HT-29 (cell line): Measurements from ENCODE around the gene HS1BP3. TPM values are rescaled to one million over a fixed set of nuclear protein-coding genes. Genes with fewer than 3 reads are reported as not detected.

Source experiments
- DNase-seq: peaks from one replicate; pipeline ENCODE4 v3.0.0-alpha.2; 2015; ENCODE audit warnings: low spot score
- total RNA-seq: library from RNA; depleted of rRNA; stranded (reverse); fragments of >200 nt; shearing (Covaris generic); gene quantifications from 2 replicates; pipeline ENCODE4 v1.2.3, GENCODE V29; 2014

HS1BP3 gene
- total RNA-seq, 1 experiment from 2014 or later = 23.0 TPM

GRCh38 chr2:20675701-20676352 lies 24.9 kb upstream of the HS1BP3 start:
- peak; percentile 48 for DNase-seq

GRCh38 chr2:20674974-20675679 lies 24.2 kb upstream of the HS1BP3 start:
- DNase-seq = no peak

- DNase-seq = no peak
Measured at GRCh38 chr2:20674309-20674965, 23.5 kb upstream of the HS1BP3 start.

GRCh38 chr2:20673686-20674308 lies 22.9 kb upstream of the HS1BP3 start:
- DNase-seq = no peak

DNA sequence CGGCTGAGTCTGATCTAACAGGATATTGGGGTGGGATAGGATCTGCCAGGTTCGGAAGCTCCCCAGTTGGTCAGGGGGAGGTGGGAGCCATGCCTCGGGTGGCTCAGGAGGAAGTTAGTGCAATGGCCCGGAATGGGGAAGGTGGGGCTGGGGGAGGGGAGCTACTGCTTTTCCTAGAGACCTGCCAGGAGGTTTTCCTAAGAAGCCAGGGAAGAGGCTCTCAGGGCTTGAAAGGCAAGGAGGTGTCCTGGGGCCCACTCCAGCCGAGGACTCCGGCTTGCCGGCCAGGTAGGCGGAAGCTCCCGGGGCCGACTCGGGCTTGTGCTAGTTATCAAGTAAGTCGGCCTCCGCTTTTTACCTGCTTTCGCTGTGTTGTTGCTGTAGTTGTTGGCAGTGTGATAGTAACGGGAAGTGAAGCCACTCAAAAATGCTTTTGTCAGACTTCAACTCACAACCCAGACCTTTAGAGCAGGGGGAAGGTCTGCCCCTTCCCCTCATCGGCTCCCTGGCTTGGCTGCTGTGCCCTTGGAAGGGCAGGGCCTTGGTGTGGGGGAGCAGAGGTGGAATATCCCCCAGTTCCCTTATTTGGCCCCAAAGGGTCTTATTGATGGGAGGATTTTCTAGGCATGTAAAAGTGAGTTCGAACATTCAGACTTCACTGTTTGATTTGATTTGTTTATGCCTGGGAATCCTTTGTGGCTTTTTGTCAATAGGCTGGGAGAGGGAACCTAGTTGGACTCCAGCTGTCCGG lies 21.5 kb upstream of the HS1BP3 start:
- no peak for DNase-seq

DNA sequence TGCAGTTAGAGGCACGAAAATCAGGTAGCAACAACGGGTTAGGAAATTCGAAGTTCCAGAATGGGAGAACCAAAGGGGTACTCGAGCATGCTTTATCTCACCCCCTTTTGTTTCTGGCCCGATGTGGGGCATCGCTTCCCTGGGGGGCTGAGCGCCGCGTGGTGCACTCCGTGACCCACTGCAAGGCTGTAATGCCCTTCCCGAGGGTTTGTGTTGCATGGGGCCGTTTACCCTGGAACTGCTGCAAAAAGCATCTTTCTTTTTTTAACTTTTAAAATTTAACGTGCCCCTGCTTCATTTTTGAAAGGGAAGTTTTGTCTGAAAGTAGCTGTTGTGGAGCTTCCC lies 20.8 kb upstream of the HS1BP3 start:
- no peak for DNase-seq

- no peak for DNase-seq
Measured at GRCh38 chr2:20671036-20671735, 20.3 kb upstream of the HS1BP3 start.

- DNase-seq = no peak
Measured at GRCh38 chr2:20670315-20671035, 19.6 kb upstream of the HS1BP3 start.

GRCh38 chr2:20669562-20670314 lies 18.8 kb upstream of the HS1BP3 start:
- DNase-seq = no peak

- DNase-seq = no peak
Measured at GRCh38 chr2:20668871-20669475, 18.1 kb upstream of the HS1BP3 start.

DNA sequence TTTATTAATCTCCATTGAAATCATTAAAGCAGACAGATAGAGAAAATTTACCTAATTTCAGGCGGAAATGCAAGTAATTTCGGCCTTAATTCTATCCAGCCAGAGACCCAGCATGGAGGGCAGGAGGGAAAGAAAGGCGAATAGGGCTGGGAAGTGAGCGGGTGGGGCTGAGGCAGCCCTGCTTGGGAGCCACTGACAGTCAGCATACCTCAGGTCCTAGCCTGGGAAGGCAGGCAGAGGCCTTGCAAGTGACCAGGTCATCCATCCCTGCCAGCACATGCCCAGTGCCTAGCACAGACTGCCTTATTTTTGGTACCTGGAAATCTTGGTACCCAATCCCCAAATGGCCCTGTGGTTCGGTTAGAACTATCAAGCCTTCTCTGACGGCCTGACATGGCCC lies 17.6 kb upstream of the HS1BP3 start:
- no peak for DNase-seq

- DNase-seq = no peak
Measured at GRCh38 chr2:20667531-20668401, 16.9 kb upstream of the HS1BP3 start.

DNA sequence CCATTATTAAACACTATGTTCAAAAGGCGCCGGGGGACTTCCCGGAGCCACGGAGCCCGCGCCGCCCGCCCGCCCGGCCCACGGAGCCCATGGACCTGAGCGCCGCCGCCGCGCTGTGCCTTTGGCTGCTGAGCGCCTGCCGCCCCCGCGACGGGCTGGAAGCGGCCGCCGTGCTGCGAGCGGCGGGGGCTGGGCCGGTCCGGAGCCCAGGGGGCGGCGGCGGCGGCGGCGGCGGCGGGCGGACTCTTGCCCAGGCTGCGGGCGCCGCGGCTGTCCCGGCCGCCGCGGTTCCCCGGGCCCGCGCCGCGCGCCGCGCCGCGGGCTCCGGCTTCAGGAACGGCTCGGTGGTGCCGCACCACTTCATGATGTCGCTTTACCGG lies 16.2 kb upstream of the HS1BP3 start:
- DNase-seq = no peak

GRCh38 chr2:20666304-20667150 lies 15.6 kb upstream of the HS1BP3 start, which contains the start of gene GDF7:
GDF7 (plus strand) TSS chr2:20667144; CDS start chr2:20667240, 96 bp downstream.
- no peak for DNase-seq

DNA sequence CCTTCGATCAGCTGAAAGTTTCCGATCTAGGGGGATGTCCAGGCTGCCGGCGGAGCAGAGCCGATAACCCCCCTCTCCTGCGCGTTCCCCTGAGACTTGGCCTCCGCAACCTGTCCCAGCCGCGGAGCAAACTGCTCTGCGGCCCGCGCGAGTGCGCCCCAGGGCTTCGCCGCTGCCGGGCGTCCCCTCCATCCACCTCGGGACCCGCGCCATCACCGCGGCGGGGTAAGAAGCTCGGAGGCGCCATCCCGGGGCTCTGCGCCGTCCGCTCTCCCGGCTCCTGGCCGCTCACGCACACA lies 15.1 kb upstream of the HS1BP3 start:
- DNase-seq = no peak

DNA sequence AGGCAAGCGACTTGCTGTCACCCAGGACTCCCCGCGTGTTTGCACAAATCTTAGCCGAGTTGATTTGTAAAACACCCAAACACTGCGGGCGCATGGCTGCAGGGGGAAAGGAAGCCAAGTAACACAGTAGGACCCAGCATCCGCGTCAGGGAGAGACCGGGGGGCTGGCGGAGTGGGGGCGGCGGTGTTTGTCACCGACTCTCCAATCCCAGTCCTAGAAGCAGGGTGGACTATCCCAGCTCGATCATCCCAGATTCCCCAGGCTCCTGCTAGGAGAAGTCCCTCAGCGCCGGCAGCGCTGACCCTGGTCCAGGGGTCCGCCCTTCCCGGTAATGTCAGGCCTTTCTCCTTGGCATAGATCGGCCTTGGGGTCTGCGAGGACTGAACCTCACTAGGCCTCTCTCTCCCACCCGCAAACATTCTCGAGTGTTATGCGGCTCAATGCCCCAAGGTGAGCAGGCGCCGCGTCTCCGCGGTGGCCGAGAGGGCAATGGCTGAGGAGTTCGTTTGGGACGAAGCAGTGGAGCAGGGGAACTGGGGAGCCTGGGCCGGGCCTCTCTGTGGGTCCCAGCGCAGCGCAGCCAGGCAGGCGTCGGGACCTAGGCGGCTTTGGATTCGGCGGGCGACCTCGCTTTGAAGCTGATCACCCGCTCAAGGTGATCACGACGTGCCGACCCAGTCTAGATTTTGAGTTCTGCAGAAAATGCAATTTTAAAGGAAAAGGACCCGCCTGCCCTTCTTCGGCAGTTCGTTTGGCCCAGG lies 14.5 kb upstream of the HS1BP3 start:
- DNase-seq = no peak
